Activated naive CD4-positive, alpha-beta T cell treated with Interleukin-2 at 50 U/mL for 16 hours (primary cell): ENCODE data around the gene SLK.

Experiments
- DNase-seq: peaks from one replicate; pipeline ENCODE4 v3.0.0-alpha.2; 2020

Gene SLK

GRCh38 chr10:104035194-104036068 lies 68.5 kb downstream of the SLK start:
- no peak for DNase-seq

- DNase-seq: no peak
Observed at GRCh38 chr10:104036069-104036384, 69.1 kb downstream of the SLK start.

GRCh38 chr10:104036518-104037260 lies 69.7 kb downstream of the SLK start:
- no peak for DNase-seq

GRCh38 chr10:104037261-104037951 lies 70.5 kb downstream of the SLK start:
- DNase-seq: no peak

GRCh38 chr10:104038537-104038936 lies 71.6 kb downstream of the SLK start:
- DNase-seq: no peak

- no peak for DNase-seq
Observed at GRCh38 chr10:104038958-104039752, 72.2 kb downstream of the SLK start.

- no peak for DNase-seq
Observed at GRCh38 chr10:104040382-104040781, 73.4 kb downstream of the SLK start.

GRCh38 chr10:104040862-104041789 lies 74.2 kb downstream of the SLK start:
- DNase-seq: no peak

- no peak for DNase-seq
Observed at GRCh38 chr10:104041891-104042535, 75.1 kb downstream of the SLK start.

- DNase-seq: no peak
Observed at GRCh38 chr10:104043185-104043830, 76.4 kb downstream of the SLK start.

- DNase-seq: no peak
Observed at GRCh38 chr10:104043854-104044253, 76.9 kb downstream of the SLK start.

GRCh38 chr10:104045151-104046089 lies 78.5 kb downstream of the SLK start:
- DNase-seq: no peak

- no peak for DNase-seq
Observed at GRCh38 chr10:104046651-104047050, 79.7 kb downstream of the SLK start.

GRCh38 chr10:104049504-104050250 lies 82.7 kb downstream of the SLK start:
- DNase-seq: no peak

- DNase-seq: no peak
Observed at GRCh38 chr10:104052431-104052830, 85.5 kb downstream of the SLK start.

- DNase-seq: no peak
Observed at GRCh38 chr10:104053201-104053600, 86.3 kb downstream of the SLK start.

GRCh38 chr10:104054430-104054829 lies 87.5 kb downstream of the SLK start:
- no peak for DNase-seq

- no peak for DNase-seq
Observed at GRCh38 chr10:104056619-104057273, 89.8 kb downstream of the SLK start.
